Stomach (tissue), 9 donors: Measurements from ENCODE around the gene TLL2. TPM values are rescaled to one million over a fixed set of nuclear protein-coding genes. Genes with fewer than 3 reads are reported as not detected.

Experiments used
- DNase-seq, 2 donors: peaks; one replicate each; pipeline versions ENCODE4 v3.0.0 to v3.0.0-alpha.2; 2013 to 2019
- H3K27ac ChIP-seq, 5 donors: fragments of 200-600 bp in 4 of 5; sonication (generic) in 4 of 5; one replicate each; pipeline ENCODE4 v1.5.1; 2013 to 2019; ENCODE audit warnings: mild to moderate bottlenecking in 1 of 5, moderate library complexity in 1 of 5
- H3K27me3 ChIP-seq, 3 donors: fragments of 200-600 bp; sonication (generic); one replicate each; pipeline ENCODE4 v1.5.1; 2017 to 2019; ENCODE audit warnings: mixed run types in 1 of 3
- H3K36me3 ChIP-seq, 4 donors: fragments of 200-600 bp; sonication (generic); 1 replicate in 3 of 4; 2 replicates in 1 of 4; pipeline ENCODE4 v1.5.1; 2016 to 2019
- H3K4me1 ChIP-seq, 4 donors: fragments of 200-600 bp; sonication (generic); one replicate each; pipeline ENCODE4 v1.5.1; 2016 to 2019
- H3K4me3 ChIP-seq, 4 donors: fragments of 200-600 bp; sonication (generic) in 3 of 4; one replicate each; pipeline ENCODE4 v1.5.1; 2016 to 2019; ENCODE audit warnings: mild to moderate bottlenecking in 1 of 4
- H3K9me3 ChIP-seq, 4 donors: fragments of 200-600 bp; sonication (generic); one replicate each; pipeline ENCODE4 v1.5.1; 2016 to 2019
- CTCF ChIP-seq, 7 experiments: fragments of 450-650 bp in 4 of 7; fragments of 200-600 bp in 3 of 7; sonication (generic) in 3 of 7; IDR thresholded peaks; one replicate each; pipeline ENCODE4 v1.5.1; 2016 to 2019; ENCODE audit warnings: antibody characterized with exemption in 7 of 7, control low read depth in 2 of 7, mild to moderate bottlenecking in 1 of 7
- EP300 ChIP-seq: sonication (generic); formaldehyde crosslinking; IDR thresholded peaks from one replicate; pipeline ENCODE4 v1.6.1; 2017; ENCODE audit warnings: antibody characterized with exemption
- POLR2A ChIP-seq, 4 donors: fragments of 450-650 bp; IDR thresholded peaks; one replicate each; pipeline ENCODE4 v1.6.1; 2016; ENCODE audit warnings: antibody characterized with exemption in 4 of 4, control low read depth in 2 of 4, mild to moderate bottlenecking in 1 of 4, moderate library complexity in 1 of 4
- POLR2AphosphoS5 ChIP-seq, 3 donors: sonication (generic); formaldehyde crosslinking; IDR thresholded peaks; one replicate each; pipeline ENCODE4 v1.6.1; 2016; ENCODE audit warnings: antibody characterized with exemption in 3 of 3
- WGBS, 5 donors: extraction: QIAGEN DNeasy Blood & Tissue Kit in 3 of 5; methylation state at CpG; one replicate each; pipeline versions ENCODE4 v1.1.5 to v1.1.7; 2013 to 2018; 5-methylcytosine and 5-hydroxymethylcytosine counted together
- intact Hi-C: fragments of 100-400 bp; cut with DNase I; formaldehyde crosslinking; loops from one replicate; pipeline ENCODE4 v1.15.1; 2023; ENCODE audit warnings: low total_unique reads
- polyA plus RNA-seq, 3 donors: library from polyadenylated mRNA; stranded (reverse); fragments of 200-250 nt; gene quantifications; one replicate each; pipeline ENCODE4 v1.2.3, GENCODE V29; 2013
- total RNA-seq, 5 donors: library from RNA; depleted of rRNA; stranded (reverse); fragments of >200 nt; gene quantifications; one replicate each; pipeline versions ENCODE4 v1.1.0 to v1.2.3, GENCODE V29; 2014 to 2016
- donor health status: healthy with polysubstance abuse.
- donor health status: Bipolar disorder and iron deficiency.
- donor health status: healthy.

The TLL2 gene
- total and polyA plus RNA-seq, 8 donors = 0.37 to 1.4 (median 0.57) TPM; not detected in 2

- intact Hi-C loops = loop anchor here (10.0 kb wide), 1 partner anchor 124 kb away; no protein-coding TSS in a partner anchor
- H3K27ac ChIP-seq = no peak overlapping the region
- peaks cover 17 to 22% (median 21%) of the 10 kb centered on the region in 4 donors for H3K4me1 ChIP-seq
- DNase-seq = no peak
- H3K27me3 ChIP-seq = peaks cover 0 to 29% (median 17%) of the 10 kb centered on the region in 3 donors
- H3K9me3 ChIP-seq = no peaks in the 10 kb centered on the region
- no peaks in the 10 kb centered on the region for H3K36me3 ChIP-seq
- TF ChIP-seq EP300 (no peak), POLR2A (IDR thresholded peaks at IDR 0.05) (no peak), POLR2AphosphoS5 (IDR thresholded peaks at IDR 0.05) (no peak), CTCF (IDR thresholded peaks at IDR 0.05) (no peak)
- H3K4me3 ChIP-seq = no peak overlapping the region
- WGBS, 5 donors = 78 to 90% (median 86%) methylated on average over 3 of the region's 3 CpGs
Observed at GRCh38 chr10:96509017-96509641, 4.6 kb downstream of the TLL2 start.

- intact Hi-C loops = loop anchor here (10.0 kb wide), 1 partner anchor 122 kb away; no protein-coding TSS in a partner anchor
- H3K4me1 ChIP-seq = peaks cover 0 to under 1% (median under 1%) of the 10 kb centered on the region in 4 donors
- DNase-seq = no peak
- H3K36me3 ChIP-seq = no peaks in the 10 kb centered on the region
- no peak overlapping the region for H3K4me3 ChIP-seq
- H3K9me3 ChIP-seq = no peaks in the 10 kb centered on the region
- H3K27me3 ChIP-seq = peaks cover 0 to 16% (median 5%) of the 10 kb centered on the region in 3 donors
- TF ChIP-seq POLR2A (IDR thresholded peaks at IDR 0.05) (no peak), POLR2AphosphoS5 (IDR thresholded peaks at IDR 0.05) (no peak), CTCF (IDR thresholded peaks at IDR 0.05) (no peak), EP300 (no peak)
- WGBS, 5 donors = 76 to 90% (median 86%) methylated on average over 2 of the region's 2 CpGs
- H3K27ac ChIP-seq = no peak overlapping the region
Observed at GRCh38 chr10:96507044-96507443, 6.7 kb downstream of the TLL2 start.

- 63 to 74% (median 66%) methylated on average over 12 of the region's 12 CpGs for WGBS, 5 donors
- no peaks in the 10 kb centered on the region for H3K9me3 ChIP-seq
- H3K27ac ChIP-seq = no peak overlapping the region
- intact Hi-C loops = loop anchor here (10.0 kb wide), 1 partner anchor 121 kb away; no protein-coding TSS in a partner anchor
- H3K4me1 ChIP-seq = no peaks in the 10 kb centered on the region
- H3K36me3 ChIP-seq = no peaks in the 10 kb centered on the region
- no peak for TF ChIP-seq POLR2A (IDR thresholded peaks at IDR 0.05)
- TF ChIP-seq CTCF (IDR thresholded peaks at IDR 0.05) = no peak
- TF ChIP-seq POLR2AphosphoS5 (IDR thresholded peaks at IDR 0.05) = no peak
- TF ChIP-seq EP300 = no peak
- no peak overlapping the region for H3K4me3 ChIP-seq
- no peak for DNase-seq
- H3K27me3 ChIP-seq = peaks cover 0 to 7% (median 0%) of the 10 kb centered on the region in 3 donors
Observed at GRCh38 chr10:96505150-96506136, 8.3 kb downstream of the TLL2 start.

DNA sequence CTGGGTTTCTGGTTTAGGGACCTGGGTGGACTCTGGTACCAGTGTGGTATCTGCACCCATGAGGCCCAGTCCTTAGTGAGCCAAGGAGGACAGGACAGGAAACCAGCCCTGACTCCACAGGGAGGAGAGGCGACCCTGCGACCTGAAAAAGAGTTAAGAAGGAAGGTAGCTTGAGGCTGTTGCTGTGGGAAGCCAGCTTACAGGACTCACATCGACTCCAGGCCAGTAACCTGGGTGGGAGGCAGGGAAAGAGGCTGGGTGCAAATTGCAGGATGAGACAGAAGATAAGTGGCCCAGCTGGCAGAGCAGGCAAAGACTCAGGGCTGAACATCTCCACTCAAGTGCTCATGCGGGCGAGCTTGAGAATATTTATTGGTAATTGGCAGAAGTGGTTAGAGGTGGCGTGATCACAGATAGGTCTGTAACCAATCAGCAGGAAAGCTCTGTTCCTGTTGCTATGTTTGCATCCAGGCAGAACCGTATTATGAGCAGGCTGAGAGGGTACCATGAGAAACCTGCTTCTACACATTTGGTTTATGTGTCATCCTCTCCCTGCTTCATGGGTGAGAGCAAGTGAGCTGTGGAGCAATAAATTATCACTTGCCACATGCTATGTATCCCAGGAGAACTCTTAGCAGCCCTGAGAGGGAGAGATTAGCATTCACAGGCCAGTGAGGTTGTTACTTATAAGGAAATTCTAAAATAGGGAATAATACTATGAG is 11.0 kb downstream of the TLL2 start:
- WGBS, 5 donors = 88 to 93% (median 89%) methylated on average over 7 of the region's 7 CpGs
- no peaks in the 10 kb centered on the region for H3K4me1 ChIP-seq
- H3K36me3 ChIP-seq = no peaks in the 10 kb centered on the region
- peak in 1 of 2 donors; percentile 16 for DNase-seq
- TF ChIP-seq EP300 (no peak), CTCF (IDR thresholded peaks at IDR 0.05) (no peak), POLR2A (IDR thresholded peaks at IDR 0.05) (no peak), POLR2AphosphoS5 (IDR thresholded peaks at IDR 0.05) (no peak)
- no peak overlapping the region for H3K4me3 ChIP-seq
- H3K27me3 ChIP-seq = peaks cover 0 to 7% (median 0%) of the 10 kb centered on the region in 3 donors
- no peak overlapping the region for H3K27ac ChIP-seq
- no peaks in the 10 kb centered on the region for H3K9me3 ChIP-seq
- intact Hi-C loops = loop anchor here (10.0 kb wide), 1 partner anchor 118 kb away; no protein-coding TSS in a partner anchor
